GM19099 (cell line): Measurements from ENCODE around the gene EMP2.
A peak's percentile ranks its signal among the peaks of the same experiment; 100 is the strongest.

ENCODE experiments used
- POLR2A ChIP-seq: IDR thresholded peaks from 3 replicates; pipeline ENCODE4 v1.6.1; 2011; ENCODE audit warnings: low read depth; ENCODE audit not compliant: insufficient read length; ENCODE audit errors: extremely low read depth

EMP2 gene

GRCh38 chr16:10566613-10567012 lies 13.8 kb downstream of the EMP2 start:
- TF ChIP-seq POLR2A, result no peak

GRCh38 chr16:10565167-10565566 lies 15.2 kb downstream of the EMP2 start:
- TF ChIP-seq POLR2A, result no peak

GRCh38 chr16:10564591-10564990 lies 15.8 kb downstream of the EMP2 start:
- TF ChIP-seq POLR2A, result no peak

- TF ChIP-seq POLR2A, result no peak
These were observed 18.0 kb downstream of the EMP2 start for GRCh38 chr16:10562361-10562899.

- no peak for TF ChIP-seq POLR2A
These were observed 19.0 kb downstream of the EMP2 start for GRCh38 chr16:10561425-10561824.

- TF ChIP-seq POLR2A, result no peak
These were observed 19.4 kb downstream of the EMP2 start for GRCh38 chr16:10561001-10561400.

GRCh38 chr16:10558746-10559641 lies 21.4 kb downstream of the EMP2 start:
- no peak for TF ChIP-seq POLR2A

GRCh38 chr16:10558305-10558704 lies 22.1 kb downstream of the EMP2 start:
- no peak for TF ChIP-seq POLR2A

- TF ChIP-seq POLR2A, result no peak
These were observed 22.6 kb downstream of the EMP2 start for GRCh38 chr16:10557750-10558149.

GRCh38 chr16:10556236-10556635 lies 24.2 kb downstream of the EMP2 start:
- no peak for TF ChIP-seq POLR2A

- TF ChIP-seq POLR2A, result no peak
These were observed 25.8 kb downstream of the EMP2 start for GRCh38 chr16:10554569-10554968.

- TF ChIP-seq POLR2A, result peak; percentile 40
These were observed 27.4 kb downstream of the EMP2 start for GRCh38 chr16:10552998-10553491.

GRCh38 chr16:10552281-10552680 lies 28.1 kb downstream of the EMP2 start:
- no peak for TF ChIP-seq POLR2A

GRCh38 chr16:10551881-10552280 lies 28.5 kb downstream of the EMP2 start:
- no peak for TF ChIP-seq POLR2A

- no peak for TF ChIP-seq POLR2A
These were observed 32.0 kb downstream of the EMP2 start for GRCh38 chr16:10548404-10548803.

GRCh38 chr16:10547708-10548107 lies 32.7 kb downstream of the EMP2 start:
- no peak for TF ChIP-seq POLR2A
